H1 (cell line): ENCODE data around the gene TXNRD2.

ENCODE experiments used
- EP300 ChIP-seq, 2 experiments: IDR thresholded peaks; 1 replicate in 1 of 2; 2 replicates in 1 of 2; pipeline ENCODE4 v1.6.1; 2011 to 2012; ENCODE audit warnings: low read depth in 2 of 2, low read length in 2 of 2, mild to moderate bottlenecking in 2 of 2, borderline replicate concordance in 1 of 2, inconsistent platforms in 1 of 2, moderate library complexity in 1 of 2
- KDM5A ChIP-seq: fragments of 200-600 bp; IDR thresholded peaks from 2 replicates; pipeline ENCODE4 v1.7.1; 2012; ENCODE audit warnings: mild to moderate bottlenecking, low read length, inconsistent platforms, mixed read lengths
- SP1 ChIP-seq: IDR thresholded peaks from 2 replicates; pipeline ENCODE4 v1.6.1; 2011; ENCODE audit warnings: low read depth, low read length

DNA sequence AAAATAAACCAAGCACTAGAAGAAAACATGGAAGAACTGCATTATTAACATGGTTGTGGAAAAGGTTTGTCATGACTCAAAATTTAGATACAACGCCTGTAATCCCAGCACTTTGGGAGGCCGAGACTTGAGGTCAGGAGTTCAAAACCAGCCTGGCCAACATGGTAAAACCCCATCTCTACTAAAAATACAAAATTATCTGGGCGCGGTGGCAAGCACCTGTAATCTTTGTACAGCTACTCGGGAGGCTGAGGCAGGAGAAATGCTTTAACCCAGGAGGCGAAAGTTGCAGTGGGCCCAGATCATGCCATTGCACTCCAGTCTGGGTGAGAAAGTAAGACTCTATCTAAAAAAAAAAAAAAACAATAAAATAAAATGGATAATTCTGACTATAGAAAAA, 110.6 kb downstream of the TXNRD2 start:
- TF ChIP-seq KDM5A (no peak), EP300 (IDR thresholded peaks at IDR 0.05; ENCODE audit: borderline replicate concordance in 1 of 2, low read depth in 2 of 2, low read length in 2 of 2) (no peak), SP1 (no peak)
